K562 (cell line): ENCODE results near the gene PTOV1. TPM values are rescaled to one million over a fixed set of nuclear protein-coding genes. Genes with fewer than 3 reads are reported as not detected.
A peak's percentile ranks its signal among the peaks of the same experiment; 100 is the strongest.

Source experiments
- EP300 ChIP-seq: IDR thresholded peaks from 2 replicates; pipeline ENCODE4 v1.6.1; 2012; ENCODE audit warnings: low read length, improper control_type of control experiment
- HMG20A ChIP-seq: fragments of 450-650 bp; formaldehyde crosslinking; conservative IDR thresholded peaks from 2 replicates; pipeline ENCODE4 v1.4.0; 2020; ENCODE audit warnings: mild to moderate bottlenecking, mixed read lengths
- POLR2AphosphoS2 ChIP-seq: IDR thresholded peaks from 2 replicates; pipeline ENCODE4 v1.6.1; 2012; ENCODE audit warnings: low read length, improper control_type of control experiment
- POLR2AphosphoS5 ChIP-seq: IDR thresholded peaks from 2 replicates; pipeline ENCODE4 v1.6.1; 2011; ENCODE audit warnings: mild to moderate bottlenecking, low read depth, low read length, moderate library complexity; ENCODE audit not compliant: control insufficient read depth, insufficient read depth
- POLR2G ChIP-seq: fragments of 200-400 bp; formaldehyde crosslinking; IDR thresholded peaks from 2 replicates; pipeline ENCODE4 v1.6.1; 2017; ENCODE audit warnings: low read depth, mild to moderate bottlenecking, antibody characterized with exemption, low read length, moderate library complexity
- RBM22 ChIP-seq: fragments of 200-400 bp; formaldehyde crosslinking; IDR thresholded peaks from 2 replicates; pipeline ENCODE4 v1.6.1; 2018; ENCODE audit warnings: low read length, low read depth; ENCODE audit not compliant: poor library complexity, severe bottlenecking
- SAP30 ChIP-seq: fragments of 200-600 bp; sonication (generic); IDR thresholded peaks from 2 replicates; pipeline ENCODE4 v1.6.1; 2012; ENCODE audit warnings: borderline replicate concordance, low read depth, mild to moderate bottlenecking, moderate library complexity, low read length, control low read depth, inconsistent platforms; ENCODE audit not compliant: insufficient read depth, poor library complexity, severe bottlenecking
- SUPT5H ChIP-seq: fragments of 450-650 bp; IDR thresholded peaks from 2 replicates; pipeline ENCODE4 v1.6.1; 2016
- TAF15 ChIP-seq: fragments of 200-400 bp; formaldehyde crosslinking; IDR thresholded peaks from 2 replicates; pipeline ENCODE4 v1.6.1; 2017; ENCODE audit warnings: mild to moderate bottlenecking, low read depth, low read length, moderate library complexity
- ZNF785 ChIP-seq: fragments of 250-450 bp; sonication (Bioruptor Pico); IDR thresholded peaks from 2 replicates; pipeline ENCODE4 v1.4.0; 2020; ENCODE audit warnings: mild to moderate bottlenecking
- polyA plus RNA-seq, 8 experiments: library from polyadenylated mRNA; depleted of rRNA in 4 of 8; stranded (reverse) in 5 of 8; unstranded in 3 of 8; fragments of >200 nt; fragmentation: Nextera tagmentation in 2 of 8; fragmentation: Illumina TruSeq in 1 of 8; extraction: Ambion mirVana in 2 of 8; extraction: Trizol in 1 of 8; gene quantifications; 2 replicates each; pipeline versions ENCODE4 v1.2.1 to v1.2.3, GENCODE V29; 2011 to 2014; ENCODE audit warnings: inconsistent platforms in 1 of 8, missing spikeins in 1 of 8
- total RNA-seq, 7 experiments: library from RNA; depleted of rRNA in 6 of 7; stranded (reverse); fragments of >200 nt in 6 of 7; fragmentation: Illumina TruSeq in 2 of 7; extraction: Trizol in 2 of 7; gene quantifications; 2 replicates each; pipeline versions ENCODE4 v1.2.1 to v1.2.3, GENCODE V29; 2011 to 2021; ENCODE audit warnings: low replicate concordance in 1 of 7
- TF ChIP-seq, protein P1 (sequence below), 2 experiments: IDR thresholded peaks; 2 replicates each; pipeline ENCODE4 v1.6.1; 2012; ENCODE audit warnings: improper control_type of control experiment in 2 of 2, low read depth in 2 of 2, low read length in 2 of 2, borderline replicate concordance in 1 of 2
- TF ChIP-seq, protein P2 (sequence below): fragments of 450-650 bp; conservative IDR thresholded peaks from 2 replicates; pipeline ENCODE4 v1.6.1; 2016; ENCODE audit warnings: missing genetic modification characterization, low read depth, mild to moderate bottlenecking, missing compliant biosample characterization, moderate library complexity
- TF ChIP-seq, protein P3 (sequence below): fragments of 250-450 bp; sonication (Bioruptor Pico); IDR thresholded peaks from 2 replicates; pipeline ENCODE4 v1.8.0; 2021; ENCODE audit warnings: borderline replicate concordance, mild to moderate bottlenecking, moderate library complexity; ENCODE audit not compliant: poor library complexity, severe bottlenecking
- TF ChIP-seq, protein P4 (sequence below), 3 experiments: fragments of 200-800 bp in 1 of 3; fragments of 250-450 bp in 1 of 3; fragments of 450-650 bp in 1 of 3; sonication (Bioruptor Pico) in 1 of 3; sonication (Bioruptor generic) in 1 of 3; formaldehyde crosslinking in 1 of 3; IDR thresholded peaks; 2 replicates each; pipeline versions ENCODE4 v1.6.1 to v1.8.0; 2016 to 2022; ENCODE audit warnings: mild to moderate bottlenecking in 2 of 3, missing genetic modification characterization in 2 of 3, missing compliant biosample characterization in 1 of 3, moderate library complexity in 1 of 3
- TF ChIP-seq, protein P5 (sequence below): sonication (generic); formaldehyde crosslinking; IDR thresholded peaks from 2 replicates; pipeline ENCODE4 v1.8.1; 2023; ENCODE audit warnings: mild to moderate bottlenecking, missing genetic modification reagents

Gene PTOV1
- total and polyA plus RNA-seq, 9 of the 15 experiments (the other 6 are each of a cell fraction or from before 2014, with no cell fraction given), result 4.9 to 169 (median 43.5) TPM

DNA sequence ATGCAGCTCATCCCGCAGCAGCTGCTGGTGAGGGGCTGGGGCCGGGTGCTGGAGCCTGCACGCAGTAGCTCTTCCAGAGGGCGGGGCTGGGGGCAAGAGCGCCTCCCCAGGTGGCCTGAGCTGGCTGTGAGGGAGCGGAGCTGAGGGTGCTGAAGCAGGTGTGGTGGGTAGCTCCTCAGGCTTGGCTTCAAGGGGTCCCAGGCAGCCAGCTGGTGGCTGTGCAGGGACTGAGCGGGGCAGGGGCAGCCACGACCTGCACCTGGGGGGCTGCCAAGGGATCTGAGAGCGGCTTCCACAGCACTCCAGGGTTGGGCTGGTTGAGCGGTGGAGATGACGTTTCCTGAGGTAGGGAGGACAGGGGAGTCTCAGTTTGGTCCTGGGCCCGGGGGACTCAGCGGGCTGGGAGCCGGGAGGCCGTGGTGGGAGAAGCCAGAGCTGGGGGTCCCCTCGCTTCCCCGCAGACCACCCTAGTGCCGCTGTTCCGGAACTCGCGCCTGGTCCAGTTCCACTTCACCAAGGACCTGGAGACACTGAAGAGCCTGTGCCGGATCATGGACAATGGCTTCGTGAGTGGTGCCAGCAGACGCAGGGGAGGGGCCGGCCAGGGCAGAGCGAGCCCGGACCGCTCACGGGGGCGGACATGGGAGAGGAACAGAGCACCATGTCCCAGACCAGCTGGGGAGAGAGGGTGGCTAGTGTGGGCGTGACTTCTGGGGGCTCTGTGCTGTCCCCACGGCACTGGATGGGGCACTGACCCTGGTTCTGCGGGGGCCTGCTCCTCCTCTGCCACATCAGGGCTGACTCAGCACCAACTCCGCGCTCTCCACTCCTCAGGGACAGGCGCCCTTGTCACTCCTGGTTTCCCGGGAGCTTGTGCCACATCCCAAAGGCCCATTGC, 7.4 kb downstream of the PTOV1 start (continued):
- TF ChIP-seq, protein P1, sequence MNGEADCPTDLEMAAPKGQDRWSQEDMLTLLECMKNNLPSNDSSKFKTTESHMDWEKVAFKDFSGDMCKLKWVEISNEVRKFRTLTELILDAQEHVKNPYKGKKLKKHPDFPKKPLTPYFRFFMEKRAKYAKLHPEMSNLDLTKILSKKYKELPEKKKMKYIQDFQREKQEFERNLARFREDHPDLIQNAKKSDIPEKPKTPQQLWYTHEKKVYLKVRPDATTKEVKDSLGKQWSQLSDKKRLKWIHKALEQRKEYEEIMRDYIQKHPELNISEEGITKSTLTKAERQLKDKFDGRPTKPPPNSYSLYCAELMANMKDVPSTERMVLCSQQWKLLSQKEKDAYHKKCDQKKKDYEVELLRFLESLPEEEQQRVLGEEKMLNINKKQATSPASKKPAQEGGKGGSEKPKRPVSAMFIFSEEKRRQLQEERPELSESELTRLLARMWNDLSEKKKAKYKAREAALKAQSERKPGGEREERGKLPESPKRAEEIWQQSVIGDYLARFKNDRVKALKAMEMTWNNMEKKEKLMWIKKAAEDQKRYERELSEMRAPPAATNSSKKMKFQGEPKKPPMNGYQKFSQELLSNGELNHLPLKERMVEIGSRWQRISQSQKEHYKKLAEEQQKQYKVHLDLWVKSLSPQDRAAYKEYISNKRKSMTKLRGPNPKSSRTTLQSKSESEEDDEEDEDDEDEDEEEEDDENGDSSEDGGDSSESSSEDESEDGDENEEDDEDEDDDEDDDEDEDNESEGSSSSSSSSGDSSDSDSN (IDR thresholded peaks at IDR 0.05; ENCODE audit: borderline replicate concordance in 1 of 2, low read depth in 2 of 2, low read length in 2 of 2), result no peak
- no peak for TF ChIP-seq ZNF785 (CRISPR knock-in tag)
- TF ChIP-seq POLR2AphosphoS5, result 0 out of 2 replicates have a peak, but pooled peaks have one; percentile 31
- no peak for TF ChIP-seq EP300
- TF ChIP-seq, protein P2, sequence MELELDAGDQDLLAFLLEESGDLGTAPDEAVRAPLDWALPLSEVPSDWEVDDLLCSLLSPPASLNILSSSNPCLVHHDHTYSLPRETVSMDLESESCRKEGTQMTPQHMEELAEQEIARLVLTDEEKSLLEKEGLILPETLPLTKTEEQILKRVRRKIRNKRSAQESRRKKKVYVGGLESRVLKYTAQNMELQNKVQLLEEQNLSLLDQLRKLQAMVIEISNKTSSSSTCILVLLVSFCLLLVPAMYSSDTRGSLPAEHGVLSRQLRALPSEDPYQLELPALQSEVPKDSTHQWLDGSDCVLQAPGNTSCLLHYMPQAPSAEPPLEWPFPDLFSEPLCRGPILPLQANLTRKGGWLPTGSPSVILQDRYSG (tag), result no peak
- TF ChIP-seq SUPT5H, result peak; percentile 53; the same call in 1 of the 2 replicates
- TF ChIP-seq POLR2G, result peak; percentile 76
- TF ChIP-seq, protein P3, sequence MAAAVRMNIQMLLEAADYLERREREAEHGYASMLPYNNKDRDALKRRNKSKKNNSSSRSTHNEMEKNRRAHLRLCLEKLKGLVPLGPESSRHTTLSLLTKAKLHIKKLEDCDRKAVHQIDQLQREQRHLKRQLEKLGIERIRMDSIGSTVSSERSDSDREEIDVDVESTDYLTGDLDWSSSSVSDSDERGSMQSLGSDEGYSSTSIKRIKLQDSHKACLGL, result no peak
- TF ChIP-seq, protein P4, sequence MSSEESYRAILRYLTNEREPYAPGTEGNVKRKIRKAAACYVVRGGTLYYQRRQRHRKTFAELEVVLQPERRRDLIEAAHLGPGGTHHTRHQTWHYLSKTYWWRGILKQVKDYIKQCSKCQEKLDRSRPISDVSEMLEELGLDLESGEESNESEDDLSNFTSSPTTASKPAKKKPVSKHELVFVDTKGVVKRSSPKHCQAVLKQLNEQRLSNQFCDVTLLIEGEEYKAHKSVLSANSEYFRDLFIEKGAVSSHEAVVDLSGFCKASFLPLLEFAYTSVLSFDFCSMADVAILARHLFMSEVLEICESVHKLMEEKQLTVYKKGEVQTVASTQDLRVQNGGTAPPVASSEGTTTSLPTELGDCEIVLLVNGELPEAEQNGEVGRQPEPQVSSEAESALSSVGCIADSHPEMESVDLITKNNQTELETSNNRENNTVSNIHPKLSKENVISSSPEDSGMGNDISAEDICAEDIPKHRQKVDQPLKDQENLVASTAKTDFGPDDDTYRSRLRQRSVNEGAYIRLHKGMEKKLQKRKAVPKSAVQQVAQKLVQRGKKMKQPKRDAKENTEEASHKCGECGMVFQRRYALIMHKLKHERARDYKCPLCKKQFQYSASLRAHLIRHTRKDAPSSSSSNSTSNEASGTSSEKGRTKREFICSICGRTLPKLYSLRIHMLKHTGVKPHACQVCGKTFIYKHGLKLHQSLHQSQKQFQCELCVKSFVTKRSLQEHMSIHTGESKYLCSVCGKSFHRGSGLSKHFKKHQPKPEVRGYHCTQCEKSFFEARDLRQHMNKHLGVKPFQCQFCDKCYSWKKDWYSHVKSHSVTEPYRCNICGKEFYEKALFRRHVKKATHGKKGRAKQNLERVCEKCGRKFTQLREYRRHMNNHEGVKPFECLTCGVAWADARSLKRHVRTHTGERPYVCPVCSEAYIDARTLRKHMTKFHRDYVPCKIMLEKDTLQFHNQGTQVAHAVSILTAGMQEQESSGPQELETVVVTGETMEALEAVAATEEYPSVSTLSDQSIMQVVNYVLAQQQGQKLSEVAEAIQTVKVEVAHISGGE (CRISPR knock-in tag; IDR thresholded peaks at IDR 0.05), result no peak
- TF ChIP-seq, protein P5, sequence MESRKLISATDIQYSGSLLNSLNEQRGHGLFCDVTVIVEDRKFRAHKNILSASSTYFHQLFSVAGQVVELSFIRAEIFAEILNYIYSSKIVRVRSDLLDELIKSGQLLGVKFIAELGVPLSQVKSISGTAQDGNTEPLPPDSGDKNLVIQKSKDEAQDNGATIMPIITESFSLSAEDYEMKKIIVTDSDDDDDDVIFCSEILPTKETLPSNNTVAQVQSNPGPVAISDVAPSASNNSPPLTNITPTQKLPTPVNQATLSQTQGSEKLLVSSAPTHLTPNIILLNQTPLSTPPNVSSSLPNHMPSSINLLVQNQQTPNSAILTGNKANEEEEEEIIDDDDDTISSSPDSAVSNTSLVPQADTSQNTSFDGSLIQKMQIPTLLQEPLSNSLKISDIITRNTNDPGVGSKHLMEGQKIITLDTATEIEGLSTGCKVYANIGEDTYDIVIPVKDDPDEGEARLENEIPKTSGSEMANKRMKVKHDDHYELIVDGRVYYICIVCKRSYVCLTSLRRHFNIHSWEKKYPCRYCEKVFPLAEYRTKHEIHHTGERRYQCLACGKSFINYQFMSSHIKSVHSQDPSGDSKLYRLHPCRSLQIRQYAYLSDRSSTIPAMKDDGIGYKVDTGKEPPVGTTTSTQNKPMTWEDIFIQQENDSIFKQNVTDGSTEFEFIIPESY (CRISPR knock-in tag), result peak; percentile 35; the same call in 1 of the 2 replicates
- TF ChIP-seq SAP30, result no peak
- TF ChIP-seq HMG20A (CRISPR knock-in tag), result no peak
- 0 out of 2 replicates have a peak, but pooled peaks have one; percentile 19 for TF ChIP-seq TAF15
- peak; percentile 33 for TF ChIP-seq POLR2AphosphoS2
- peak; percentile 90 for TF ChIP-seq RBM22
